GM21447 (cell line): ENCODE measurements around the gene PPP1R13B.

Experiments
- ATAC-seq: cut with Tn5 transposase; IDR thresholded peaks from one replicate; pipeline ENCODE4 v1.9.1; 2021; ENCODE audit not compliant: unreplicated experiment

The PPP1R13B gene

GRCh38 chr14:103746701-103747100 lies 100.7 kb downstream of the PPP1R13B start:
- ATAC-seq = no peak

GRCh38 chr14:103745424-103745823 lies 102.0 kb downstream of the PPP1R13B start:
- ATAC-seq = no peak

DNA sequence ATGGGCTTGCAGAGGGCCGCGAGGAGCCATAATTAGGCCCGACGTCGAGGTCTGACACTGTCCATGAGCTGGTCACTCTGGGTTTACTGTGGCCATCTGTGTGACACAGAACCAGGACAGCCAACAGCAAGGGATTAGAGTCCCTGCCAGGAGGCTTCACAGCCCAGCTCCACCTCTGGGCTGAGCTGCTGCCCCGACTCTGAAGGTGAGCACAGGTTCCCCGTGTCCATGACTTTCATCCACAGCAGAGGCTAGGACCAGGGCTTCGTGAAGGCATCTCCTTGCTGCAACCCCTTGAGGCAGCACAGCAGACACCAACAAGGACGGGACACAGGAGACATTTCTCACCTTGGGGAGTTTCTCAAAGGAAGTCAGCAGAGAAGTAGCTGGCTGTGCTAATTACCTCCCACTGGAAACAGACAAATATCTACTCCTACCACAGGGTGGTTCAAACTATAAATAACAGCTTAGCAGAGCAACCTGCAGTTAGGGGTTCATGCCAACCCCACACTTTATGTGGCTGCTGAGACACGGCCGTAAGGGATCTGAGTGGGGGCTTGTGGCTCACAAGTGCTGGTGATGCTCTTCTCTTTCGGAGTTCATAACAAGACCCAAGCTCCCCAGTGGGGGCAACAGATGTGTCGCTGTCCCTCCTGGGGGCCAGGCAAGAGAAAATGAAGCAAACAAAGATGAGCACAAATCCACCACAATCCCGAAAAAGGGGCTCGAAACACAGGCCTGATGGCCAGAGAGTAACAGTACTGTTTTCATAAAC lies 102.6 kb downstream of the PPP1R13B start:
- no peak for ATAC-seq

- no peak for ATAC-seq
Measured at GRCh38 chr14:103743691-103744090, 103.7 kb downstream of the PPP1R13B start.

DNA sequence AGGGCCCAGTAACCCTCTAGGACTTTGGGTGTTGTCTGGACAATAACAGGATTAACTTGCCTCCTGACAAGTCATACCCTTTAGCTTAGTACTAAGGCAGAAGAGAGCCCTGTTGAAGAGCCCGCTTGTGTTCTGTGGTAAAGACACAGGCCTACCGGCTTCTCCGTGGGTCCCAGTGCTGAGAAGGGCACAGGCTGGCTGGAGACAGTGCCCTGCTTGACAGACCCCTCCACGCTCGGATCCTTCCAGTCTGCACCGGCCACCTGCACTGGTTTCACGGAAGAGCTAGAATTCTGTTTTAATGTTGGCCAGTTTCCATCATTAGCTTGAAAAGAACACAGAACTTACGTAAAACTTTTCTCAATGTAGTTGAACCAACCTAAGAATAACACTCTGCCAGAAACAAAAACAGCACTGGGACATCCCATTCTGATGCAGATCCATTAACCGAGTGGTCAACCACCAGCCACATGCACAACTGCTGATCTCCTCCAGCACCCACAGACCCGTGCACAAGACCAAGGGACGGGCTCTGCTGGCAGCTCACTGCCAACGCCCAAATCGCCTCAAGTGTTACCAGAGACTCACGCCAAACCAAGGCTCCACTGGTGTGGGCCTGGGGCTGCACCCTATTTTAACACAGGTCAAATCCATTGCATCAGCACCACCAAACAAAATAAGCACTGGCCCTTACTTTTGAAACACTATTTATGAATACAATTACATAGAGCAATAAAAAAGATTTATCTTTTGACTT lies 104.7 kb downstream of the PPP1R13B start:
- no peak for ATAC-seq

DNA sequence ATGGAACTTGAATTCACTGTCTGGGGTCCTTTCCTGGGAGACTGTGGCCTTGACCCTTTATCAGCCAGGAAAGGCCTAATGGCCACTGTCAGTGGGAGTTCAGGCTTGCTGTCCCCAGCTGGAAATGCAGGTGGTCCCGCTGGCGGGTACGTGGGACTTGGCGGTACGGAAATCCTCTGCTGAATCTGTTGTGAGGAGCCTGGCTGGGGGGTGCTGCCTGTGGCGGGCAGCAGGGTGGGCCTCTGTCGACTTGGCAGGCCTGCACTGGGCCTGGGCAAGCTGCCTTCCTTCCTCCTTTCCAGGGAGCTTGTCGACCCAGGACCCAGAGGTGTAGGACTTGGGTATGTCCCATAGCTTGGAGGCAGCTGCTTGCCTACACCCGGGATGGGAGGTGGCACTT lies 105.5 kb downstream of the PPP1R13B start:
- no peak for ATAC-seq

GRCh38 chr14:103740991-103741689 lies 106.2 kb downstream of the PPP1R13B start:
- ATAC-seq = no peak

- no peak for ATAC-seq
Measured at GRCh38 chr14:103739793-103740501, 107.4 kb downstream of the PPP1R13B start.

- no peak for ATAC-seq
Measured at GRCh38 chr14:103739466-103739792, 107.9 kb downstream of the PPP1R13B start.

DNA sequence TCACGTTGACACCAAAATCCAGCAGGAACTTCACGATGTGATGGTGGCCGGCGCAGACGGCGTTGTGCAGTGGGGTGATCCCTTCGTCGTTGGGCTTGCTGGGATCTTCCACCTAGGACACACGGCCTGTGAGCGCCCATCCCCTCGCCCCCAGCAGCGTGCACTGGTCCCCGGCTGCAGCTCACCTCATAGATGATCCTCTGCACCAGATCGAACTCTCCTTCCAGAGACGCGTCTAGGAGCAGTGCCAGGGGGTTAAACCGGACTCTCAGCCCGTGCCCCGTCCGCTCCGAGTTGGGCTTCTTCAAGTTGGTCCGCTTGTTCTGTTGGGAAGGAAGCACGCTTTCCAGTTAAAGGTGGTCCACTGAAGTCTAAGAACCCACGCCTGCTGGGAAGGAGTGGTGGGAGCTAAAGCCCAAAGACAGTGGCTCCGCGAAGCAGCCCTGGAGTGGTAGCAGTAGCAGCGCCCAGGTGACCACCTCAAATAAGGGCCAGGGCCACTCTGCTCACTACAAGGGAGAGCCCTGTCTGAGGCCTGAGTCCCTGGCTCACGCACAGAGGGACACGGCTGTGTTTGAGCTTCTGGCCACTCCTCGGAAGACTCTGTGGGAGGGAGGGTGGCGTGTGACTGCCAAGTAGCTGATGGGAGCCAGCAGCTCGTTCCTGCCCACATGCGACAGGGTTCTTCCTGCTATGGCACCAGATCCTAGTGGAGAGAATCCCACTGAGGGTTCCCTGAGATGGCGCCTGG lies 108.5 kb downstream of the PPP1R13B start:
- no peak for ATAC-seq

GRCh38 chr14:103738166-103738565 lies 109.2 kb downstream of the PPP1R13B start:
- ATAC-seq = no peak

DNA sequence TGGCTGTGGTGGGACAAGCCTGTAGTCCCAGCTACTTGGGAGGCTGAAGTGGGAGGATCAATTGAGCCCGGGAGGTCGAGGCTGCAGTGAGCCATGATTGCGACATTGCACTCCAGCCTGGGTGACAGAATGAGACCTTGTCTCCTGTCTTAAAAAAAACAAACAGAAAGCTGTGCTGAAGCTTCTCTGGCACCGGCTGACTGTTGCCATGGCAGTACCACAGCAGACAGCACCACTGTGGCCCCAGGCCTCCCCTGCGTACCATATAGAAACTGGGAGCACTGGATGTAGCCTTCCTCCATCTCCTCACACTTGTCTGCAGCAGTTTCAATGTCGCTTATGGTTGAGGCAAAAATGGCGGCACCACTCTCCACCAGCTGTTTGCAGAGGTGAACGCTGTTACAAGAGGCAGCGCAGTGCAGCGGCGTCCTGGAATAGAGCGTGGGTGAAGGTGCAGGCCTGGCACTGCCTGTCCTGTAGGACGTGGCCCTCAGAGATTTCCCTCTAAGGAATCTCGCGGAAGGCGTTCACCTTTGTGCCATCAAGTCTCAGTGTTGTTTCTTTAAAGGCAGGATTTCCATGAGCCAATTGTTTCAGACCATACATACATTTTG lies 109.8 kb downstream of the PPP1R13B start:
- no peak for ATAC-seq

- ATAC-seq = no peak
Measured at GRCh38 chr14:103736546-103737431, 110.6 kb downstream of the PPP1R13B start.

DNA sequence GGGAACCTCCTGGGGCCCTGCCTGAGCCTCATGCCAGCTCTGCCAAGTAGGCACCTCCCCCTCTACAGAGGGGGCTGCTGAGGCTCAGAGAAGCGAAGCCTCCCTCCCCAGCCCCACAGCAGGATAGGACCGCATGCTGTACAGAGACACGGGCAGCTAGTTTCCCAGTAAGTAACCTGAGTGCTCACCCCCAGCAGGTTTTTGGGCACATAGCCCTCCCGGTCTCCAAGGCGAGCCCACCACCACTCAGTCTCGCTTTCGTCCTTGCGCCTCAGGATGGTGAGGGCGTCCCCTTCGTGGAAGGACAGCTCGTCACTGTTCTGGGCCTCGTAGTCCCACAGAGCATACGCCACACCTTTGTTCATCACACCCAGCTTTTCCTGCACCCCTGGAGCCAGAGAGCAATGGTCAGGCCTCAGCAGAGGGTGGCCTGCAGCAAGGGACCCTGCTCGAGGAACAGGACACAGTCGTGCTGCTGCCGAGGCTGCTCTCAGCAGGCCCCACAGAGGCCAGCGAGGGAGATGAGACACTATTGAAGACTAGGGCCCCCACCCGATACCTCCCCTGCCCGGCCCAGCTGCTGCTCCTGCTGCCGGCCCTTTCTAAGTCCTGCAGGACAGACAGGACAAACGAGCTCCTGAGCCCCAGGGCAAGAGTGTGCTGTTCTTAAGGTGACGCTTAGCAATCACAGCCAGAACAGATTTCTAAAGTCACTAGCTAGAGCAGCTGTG lies 111.4 kb downstream of the PPP1R13B start:
- no peak for ATAC-seq

DNA sequence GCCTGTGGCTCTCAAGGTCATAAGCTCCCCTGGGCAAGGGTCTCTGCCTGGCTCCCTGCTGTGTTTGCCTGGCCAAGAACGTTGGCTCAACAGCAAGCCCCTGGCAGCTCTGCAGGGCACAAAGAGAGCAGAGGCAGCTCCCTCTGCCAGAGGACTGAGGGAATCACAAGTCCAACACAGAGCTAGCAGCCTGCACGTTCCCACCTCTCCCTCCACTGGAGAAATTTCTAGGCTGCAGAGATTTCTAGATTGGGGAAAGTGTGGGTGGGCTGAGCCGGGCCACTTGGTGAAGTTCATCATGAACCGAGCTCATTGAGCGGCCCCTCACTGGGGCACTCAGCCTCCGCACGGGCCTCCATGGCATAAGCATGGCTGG lies 111.9 kb downstream of the PPP1R13B start:
- no peak for ATAC-seq

DNA sequence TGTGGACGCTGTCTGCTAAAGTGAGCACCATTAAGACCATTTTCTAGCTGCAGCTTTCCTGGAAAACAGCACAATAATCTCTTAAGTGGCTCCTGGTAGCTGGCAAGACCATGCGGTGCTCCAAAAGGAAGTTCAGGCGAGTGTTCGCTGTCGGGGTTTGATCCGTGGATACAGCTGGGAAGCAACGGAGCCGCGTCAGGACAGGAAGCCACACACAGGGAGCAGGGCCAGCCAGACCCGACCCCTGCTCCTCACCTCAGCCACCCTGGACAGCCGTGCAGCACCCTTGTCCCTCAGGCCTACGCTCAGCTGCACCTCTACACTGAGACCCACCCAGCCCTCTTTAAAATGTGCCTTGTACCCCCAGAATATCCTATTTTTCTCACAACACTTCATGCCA lies 112.4 kb downstream of the PPP1R13B start:
- no peak for ATAC-seq

DNA sequence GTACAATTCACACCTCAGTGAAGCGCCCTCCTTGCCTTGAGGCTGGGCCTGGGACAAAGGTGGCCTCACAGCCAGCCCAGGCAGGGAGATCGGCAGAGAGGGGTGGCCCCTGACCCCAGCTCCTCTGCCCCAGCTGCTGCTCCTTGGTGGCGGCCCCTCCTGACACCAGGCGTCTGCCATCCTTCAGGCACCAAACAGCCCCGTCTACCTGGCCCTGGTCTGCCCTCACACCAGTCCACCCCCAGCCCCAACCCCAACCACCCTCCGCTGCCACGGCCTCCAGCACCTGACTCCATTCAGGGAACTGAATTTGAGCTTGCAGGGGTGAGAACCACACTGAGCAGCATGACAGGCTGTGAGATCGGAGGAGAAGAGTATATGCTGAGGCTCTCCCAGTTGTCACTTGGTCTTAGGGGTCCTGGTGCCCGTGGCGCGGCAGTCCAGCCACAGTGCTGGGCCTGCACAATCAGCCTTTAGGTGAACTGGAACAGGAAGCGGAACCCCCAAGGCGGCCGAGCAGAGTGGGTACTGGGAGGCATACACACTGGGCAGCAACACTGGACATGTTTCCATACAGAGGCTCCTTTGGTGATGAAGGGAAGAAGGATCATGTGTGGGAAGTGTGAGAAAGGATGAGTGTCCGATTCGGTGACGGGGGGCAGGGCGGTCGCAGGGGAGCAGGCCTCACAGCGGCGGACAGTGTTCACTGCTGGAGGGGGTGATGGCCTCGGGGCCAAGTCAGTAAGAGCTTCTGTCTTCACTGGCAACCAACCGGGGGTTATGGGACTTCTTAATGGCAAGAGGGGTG lies 113.1 kb downstream of the PPP1R13B start:
- ATAC-seq = no peak

DNA sequence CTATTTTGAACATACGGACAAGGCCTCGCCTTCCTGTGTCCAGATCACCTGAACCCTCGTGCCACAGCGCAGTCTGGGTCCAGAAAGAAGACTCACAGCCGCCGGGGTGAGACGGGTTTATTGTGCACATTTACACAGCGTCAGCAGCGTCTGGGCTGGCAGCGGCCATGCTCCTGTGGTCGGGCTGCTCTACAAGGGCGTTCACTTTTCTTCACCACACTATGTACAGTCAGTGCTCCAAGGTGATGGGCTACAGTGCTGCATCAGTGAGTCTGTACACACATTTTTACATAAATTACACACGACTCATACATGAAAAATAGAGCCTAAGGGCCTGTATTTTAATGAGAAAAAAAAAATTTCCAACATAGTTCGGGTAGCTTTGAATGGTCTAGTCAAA lies 113.7 kb downstream of the PPP1R13B start:
- no peak for ATAC-seq
